SKM-1 (cell line): ENCODE data around the gene TMEM176B.
A peak's percentile ranks its signal among the peaks of the same experiment; 100 is the strongest.

ENCODE experiments used
- DNase-seq: peaks from one replicate; lab custom pipeline; 2025; ENCODE audit not compliant: unreplicated experiment; lab: John Stamatoyannopoulos, UW

The TMEM176B gene

DNA sequence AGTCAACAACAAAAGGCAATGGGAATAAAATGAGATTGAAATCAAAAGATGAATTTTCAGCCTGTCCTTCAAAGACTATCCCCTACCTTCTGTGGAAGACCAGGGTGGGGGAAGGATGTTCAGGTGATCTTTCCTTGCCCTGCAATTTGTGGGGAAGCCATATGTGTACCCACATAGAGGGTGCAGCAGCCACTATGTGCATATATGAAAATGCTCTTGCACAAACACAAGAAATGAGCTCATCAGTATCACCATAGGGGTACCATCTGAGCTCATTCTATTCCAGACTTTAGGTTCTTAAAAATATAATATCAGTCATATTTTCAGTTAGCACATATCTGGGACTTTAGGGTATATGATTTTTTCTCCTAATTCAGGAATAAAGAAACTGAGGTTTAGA is 45.2 kb downstream of the TMEM176B start:
- DNase-seq = no peak

- peak; percentile 0 for DNase-seq
Measured at GRCh38 chr7:150753826-150754603, 46.1 kb downstream of the TMEM176B start.

- no peak for DNase-seq
Measured at GRCh38 chr7:150753239-150753638, 46.9 kb downstream of the TMEM176B start.

DNA sequence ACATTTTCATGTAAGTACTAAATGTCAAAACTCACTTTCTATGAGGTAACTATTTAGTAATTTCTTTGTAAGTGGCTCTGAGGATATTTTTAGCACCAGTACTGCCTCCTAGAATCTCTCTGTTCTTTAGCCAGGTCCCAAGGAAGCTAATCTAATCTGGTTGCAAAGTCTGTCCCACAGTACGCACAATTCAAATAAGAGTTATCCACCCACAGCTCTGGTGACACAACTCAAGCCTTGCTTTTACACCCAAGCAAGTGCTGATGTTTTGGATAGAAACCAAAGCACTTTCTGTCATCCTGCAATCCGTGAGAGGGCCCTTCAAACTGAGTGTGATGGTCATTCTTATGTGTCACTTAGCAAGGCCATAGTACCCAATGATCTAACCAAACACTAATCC is 48.5 kb downstream of the TMEM176B start:
- DNase-seq = no peak

GRCh38 chr7:150748376-150748775 is 51.8 kb downstream of the TMEM176B start:
- no peak for DNase-seq

DNA sequence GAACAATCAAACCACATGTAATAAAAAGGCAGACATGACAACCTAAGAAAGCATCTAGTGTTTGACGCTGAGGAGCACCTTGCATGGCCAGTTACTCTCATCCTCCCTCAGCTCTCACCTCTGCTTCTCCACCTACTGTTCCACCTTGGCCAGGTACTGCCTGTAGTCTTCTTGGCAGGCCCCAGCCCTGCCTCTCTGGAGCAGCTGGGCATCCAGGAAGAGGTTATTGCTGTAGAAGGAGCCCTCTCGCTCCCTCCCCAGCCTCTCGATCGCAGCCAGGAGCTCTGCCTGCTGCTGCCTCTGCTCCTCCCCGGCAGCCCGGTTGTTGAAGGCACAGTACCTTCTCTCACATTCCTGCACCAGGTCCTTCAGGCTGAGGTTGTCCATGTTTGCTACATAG is 53.2 kb downstream of the TMEM176B start:
- DNase-seq = no peak

DNA sequence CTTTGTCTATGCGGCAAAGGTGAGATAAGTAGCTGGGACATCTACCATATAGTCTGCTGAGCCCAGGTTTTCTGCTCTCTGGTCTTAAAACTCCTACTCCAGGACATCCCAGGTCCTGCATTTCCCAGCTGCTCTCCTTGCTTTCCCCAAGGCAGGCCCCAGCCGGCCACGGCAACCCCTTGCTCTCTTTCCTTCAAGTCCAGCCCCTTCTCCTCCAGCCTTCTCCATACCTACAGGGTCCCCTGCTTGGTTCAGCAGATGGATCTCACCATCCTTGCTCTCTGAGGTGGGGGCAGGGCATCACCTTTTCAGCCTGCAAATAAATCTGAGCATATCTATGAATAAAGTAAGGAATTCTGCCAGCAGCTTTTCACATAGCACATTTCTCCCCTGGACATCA is 54.3 kb downstream of the TMEM176B start:
- no peak for DNase-seq

DNA sequence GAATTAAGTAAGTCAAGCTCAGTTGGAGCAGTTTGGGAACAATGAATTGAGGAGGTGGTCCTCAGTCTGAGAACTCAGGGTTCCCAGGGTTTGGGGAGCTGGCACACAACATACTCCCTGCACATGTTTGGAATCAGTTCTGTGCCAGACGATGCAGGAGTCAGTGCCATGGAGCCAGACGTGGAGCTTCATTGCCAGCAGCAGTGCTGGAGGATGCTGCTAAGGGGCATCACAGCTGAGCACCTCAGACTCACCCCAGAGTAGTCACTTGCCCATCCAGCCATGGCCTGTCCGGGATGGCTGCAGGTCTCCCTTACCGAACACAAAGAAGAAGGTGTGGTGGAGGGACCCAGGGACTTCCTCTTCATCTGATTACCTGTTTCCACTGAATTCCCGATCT is 55.1 kb downstream of the TMEM176B start:
- no peak for DNase-seq

GRCh38 chr7:150744041-150744656 is 56.0 kb downstream of the TMEM176B start:
- DNase-seq = no peak

DNA sequence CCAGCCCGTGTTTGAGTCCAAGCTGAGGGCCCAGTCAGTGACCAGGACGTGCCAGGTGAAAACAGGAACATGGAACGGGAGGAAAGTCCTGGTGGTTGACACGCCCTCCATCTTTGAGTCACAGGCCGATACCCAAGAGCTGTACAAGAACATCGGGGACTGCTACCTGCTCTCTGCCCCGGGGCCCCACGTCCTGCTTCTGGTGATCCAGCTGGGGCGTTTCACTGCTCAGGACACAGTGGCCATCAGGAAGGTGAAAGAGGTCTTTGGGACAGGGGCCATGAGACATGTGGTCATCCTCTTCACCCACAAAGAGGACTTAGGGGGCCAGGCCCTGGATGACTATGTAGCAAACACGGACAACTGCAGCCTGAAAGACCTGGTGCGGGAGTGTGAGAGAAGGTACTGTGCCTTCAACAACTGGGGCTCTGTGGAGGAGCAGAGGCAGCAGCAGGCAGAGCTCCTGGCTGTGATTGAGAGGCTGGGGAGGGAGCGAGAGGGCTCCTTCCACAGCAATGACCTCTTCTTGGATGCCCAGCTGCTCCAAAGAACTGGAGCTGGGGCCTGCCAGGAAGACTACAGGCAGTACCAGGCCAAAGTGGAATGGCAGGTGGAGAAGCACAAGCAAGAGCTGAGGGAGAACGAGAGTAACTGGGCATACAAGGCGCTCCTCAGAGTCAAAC is 57.7 kb downstream of the TMEM176B start:
- DNase-seq = no peak
